ENCODE measurements around the gene APOBEC3G.

Gene APOBEC3G

DNA sequence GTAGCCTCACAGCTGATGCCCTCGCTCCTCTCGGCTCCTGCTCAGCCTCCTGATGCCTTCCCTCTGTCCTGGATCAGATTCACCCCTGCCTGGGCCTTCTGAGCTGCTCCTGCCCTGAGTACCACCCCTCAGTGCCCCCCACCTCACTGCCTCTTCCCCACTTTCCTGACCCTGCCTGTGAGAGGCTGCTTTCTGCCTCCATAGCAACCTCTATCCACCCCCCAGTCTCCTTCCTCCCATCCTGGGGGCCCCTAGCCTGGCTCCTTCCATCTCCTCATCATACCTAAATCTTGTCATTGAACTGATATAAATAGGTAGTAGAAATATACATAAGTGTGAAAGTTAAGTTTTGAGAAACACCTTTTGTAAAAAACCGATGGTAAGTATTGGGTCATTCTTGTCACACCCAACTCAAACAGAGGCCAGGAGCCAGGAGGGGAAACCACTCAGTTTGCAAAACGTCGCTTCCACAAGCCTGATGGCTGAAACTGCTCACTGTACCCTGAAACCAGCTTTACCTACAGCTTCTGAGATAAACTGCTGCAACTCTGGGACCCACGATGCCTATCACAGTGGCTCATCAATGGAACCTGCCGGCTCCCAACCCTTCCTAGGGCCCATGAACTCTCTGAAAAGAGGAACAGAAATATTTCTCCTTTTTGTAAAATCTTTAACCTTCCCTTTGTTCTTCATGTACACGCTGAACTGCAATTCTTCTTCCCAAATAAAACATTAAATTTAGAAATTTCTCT lies 15.2 kb downstream of the APOBEC3G start:
- no peak for DNase-seq

DNA sequence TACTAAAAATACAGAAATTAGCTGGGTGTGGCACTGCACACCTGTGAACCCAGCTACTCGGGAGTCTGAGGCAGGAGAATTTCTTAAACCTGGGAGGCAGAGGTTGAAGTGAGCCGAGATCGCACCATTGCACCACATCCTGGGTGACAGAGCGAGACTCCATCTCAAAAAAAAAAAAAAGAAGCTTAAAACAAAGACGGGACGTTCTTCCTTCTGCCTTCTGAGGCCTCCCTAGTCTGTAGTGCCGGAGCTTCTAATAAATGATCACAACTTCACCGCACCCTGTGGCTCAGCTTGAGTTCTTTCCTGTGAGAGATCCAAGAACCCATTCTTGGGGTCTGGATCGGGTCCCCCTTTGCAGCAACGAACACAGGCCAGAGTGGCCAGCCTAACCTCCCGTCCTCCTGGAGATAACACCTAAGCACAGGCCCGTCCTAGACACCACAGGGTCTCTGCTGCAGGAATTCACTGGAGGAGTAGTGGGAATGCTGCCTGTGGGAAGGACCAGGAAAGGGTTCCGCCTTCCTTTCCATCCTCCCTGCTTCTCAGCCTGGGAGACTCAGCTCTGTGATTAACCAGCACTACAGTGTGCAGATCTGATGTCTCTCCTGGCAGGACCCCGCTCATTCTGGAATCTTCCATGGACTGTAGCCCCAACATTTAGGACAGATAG lies 17.8 kb downstream of the APOBEC3G start:
- DNase-seq, result no peak

DNA sequence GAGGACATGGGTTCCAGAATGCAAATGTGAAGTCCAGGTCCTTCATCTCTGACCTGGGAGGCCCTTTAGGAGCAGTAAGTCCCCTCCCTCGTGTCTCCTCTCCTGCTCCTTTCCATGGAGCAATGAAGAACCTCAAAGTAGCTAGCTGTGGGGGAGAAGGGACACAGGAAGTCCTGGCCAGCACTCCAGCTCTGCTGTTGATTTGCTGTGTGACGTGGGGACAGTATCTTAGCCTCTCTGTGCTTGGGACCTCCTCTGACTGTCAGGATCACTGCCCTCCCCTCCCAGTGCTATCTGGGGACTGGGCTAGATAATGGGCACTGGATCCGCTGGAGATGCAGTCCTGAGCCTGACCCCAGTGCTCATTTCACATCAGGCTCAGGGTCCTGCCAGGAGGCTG lies 18.9 kb downstream of the APOBEC3G start:
- no peak for DNase-seq

DNA sequence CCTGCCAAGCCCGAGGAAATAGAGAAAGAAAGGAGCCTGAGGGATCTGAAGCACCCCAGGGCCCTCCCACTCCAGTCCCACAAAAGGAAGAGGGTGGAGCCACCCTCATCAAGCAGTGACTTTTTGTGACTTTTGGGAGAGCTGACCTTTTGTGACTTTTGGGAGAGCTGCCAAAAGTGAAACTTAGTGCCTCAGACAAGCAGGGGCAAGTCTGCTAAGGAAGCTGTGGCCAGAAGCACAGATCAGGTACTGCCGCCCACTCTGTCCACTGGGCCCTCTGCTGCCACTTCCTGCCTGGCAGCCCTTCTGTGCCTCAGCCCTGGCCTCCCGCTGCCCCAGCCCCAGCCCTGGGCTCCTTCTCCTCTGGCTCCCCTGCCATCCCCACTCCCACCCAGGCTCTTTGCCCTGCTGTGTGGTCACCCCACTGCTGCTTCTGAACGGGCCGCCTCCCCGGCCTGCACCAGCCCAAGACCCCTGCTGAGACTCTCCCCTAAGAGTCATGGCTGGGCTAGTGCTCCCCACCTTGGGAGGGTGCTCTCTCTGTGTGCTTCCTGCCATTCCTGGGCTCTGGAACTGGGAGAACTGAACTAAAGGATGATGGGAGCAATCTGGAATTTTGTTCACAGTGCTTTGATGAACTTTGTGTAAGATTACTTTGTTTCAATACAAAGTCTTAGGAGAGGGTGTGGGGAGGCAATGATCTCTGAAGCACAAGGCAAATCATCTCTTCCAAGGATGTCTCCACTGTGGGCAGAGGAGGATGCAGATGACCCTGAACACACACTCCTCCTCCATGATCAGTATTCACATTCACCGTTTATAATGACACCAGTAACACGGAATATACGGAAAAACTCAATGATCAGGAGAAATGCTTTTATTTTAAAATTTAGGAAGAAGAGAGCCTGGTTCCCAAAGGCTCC lies 20.3 kb downstream of the APOBEC3G start, which contains the start of gene APOBEC3H:
Gene APOBEC3H (plus strand): TSS at position 147 of the 923 bp plus-strand sequence. CDS start 3,035 bp downstream, outside the sequence.
- DNase-seq, result no peak

DNA sequence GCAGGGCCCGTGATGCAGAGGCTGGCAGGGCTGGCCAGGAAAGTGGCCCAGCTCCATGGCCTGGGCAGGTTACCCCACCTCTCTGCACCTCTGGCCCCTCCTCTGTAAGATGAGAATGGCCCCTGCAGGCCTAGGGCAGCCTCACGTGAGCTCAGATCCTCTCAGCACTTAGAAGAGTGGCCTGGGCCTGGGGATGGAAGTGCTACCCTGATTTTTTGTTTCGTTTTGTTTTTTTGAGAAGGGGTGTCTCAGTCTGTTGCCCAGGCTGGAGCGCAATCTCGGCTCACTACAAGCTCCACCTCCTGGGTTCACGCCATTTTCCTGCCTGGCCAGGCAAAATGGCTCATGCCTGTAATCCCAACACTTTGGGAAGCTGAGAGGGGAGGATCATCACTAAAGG lies 21.0 kb downstream of the APOBEC3G start:
- DNase-seq, result no peak

DNA sequence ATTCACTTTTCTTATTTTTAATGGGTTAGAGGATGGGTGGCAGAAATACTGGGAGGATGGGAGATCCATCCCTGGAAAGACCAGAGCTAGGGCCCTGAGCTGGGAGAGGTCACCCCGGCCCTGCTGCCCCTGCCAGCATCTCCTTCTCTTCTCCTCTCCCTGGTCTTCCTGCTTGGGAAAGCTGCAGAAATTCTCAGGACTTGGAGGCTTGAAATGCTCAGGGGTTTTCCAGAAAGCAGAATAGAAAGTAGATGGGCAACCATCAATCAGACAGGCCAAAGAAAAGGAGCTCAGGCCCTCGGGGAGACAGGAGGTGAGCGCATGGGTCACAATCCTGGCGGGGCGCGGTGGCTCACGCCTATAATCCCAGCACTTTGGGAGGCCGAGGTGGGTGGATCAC lies 21.5 kb downstream of the APOBEC3G start:
- no peak for DNase-seq

DNA sequence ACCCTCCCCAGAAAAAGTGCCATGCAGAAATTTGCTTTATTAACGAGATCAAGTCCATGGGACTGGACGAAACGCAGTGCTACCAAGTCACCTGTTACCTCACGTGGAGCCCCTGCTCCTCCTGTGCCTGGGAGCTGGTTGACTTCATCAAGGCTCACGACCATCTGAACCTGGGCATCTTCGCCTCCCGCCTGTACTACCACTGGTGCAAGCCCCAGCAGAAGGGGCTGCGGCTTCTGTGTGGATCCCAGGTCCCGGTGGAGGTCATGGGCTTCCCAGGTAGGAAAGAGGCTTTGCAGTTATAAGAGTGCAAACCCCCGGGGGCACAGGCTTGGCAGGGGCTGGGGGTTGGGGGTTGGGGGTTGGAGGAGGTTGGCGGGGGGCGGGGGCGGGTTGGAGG lies 24.2 kb downstream of the APOBEC3G start:
- no peak for DNase-seq

DNA sequence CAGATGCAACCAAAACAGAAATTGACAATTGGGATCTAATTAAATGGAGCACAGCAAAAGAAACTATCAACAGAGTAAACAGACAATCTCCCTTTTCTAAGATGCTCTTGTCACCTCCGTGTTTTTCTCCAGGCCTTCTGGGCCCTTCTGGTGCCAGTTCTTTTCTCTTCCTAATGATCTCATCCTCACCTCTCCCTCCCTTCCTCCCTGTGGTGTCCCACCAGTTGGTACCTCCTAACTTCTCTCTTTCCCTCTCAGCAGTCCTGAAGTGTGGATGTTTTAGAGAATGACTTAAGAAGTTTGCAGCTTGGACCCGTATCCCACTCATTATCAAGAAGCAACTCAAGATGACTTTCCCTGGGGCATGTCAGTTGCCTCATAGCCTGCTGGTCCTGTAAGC lies 26.4 kb downstream of the APOBEC3G start:
- DNase-seq, result no peak

DNA sequence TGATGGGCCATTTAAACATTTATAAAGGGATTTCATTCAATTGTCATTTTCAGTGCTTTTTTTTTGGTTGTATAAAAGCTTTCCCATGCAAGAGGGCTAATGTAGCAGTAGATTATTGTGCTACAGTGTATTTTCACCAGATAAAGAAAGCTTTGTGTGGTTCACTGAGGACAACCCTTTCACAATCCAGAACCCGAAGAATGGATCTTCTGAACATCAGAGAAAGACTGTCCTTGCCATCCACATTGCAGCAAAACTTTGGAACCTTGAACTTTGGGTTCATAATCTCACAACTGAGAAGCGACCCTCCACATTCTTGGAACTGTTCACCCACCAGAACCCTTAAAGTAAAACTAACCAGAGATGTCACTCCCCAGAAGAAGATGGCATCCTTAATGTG lies 29.3 kb downstream of the APOBEC3G start:
- no peak for DNase-seq

DNA sequence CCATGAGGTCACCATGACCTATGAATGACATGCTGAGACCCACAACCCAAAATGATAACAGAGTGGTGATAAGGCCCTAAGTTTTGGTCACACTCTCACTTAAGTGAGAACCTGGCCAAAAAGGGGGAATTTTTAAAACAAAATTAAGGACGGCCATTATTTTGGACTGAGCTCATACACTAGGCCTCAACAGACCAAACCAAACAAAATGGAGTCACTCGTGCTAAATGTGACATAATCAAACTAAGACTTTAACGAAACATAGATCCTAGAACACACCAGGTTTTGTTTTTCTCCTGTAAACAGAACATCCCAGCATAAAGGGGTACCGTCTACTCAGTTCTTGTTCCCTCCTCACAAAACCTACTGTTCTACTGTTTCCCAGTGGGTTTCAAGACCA lies 31.4 kb downstream of the APOBEC3G start:
- no peak for DNase-seq

DNA sequence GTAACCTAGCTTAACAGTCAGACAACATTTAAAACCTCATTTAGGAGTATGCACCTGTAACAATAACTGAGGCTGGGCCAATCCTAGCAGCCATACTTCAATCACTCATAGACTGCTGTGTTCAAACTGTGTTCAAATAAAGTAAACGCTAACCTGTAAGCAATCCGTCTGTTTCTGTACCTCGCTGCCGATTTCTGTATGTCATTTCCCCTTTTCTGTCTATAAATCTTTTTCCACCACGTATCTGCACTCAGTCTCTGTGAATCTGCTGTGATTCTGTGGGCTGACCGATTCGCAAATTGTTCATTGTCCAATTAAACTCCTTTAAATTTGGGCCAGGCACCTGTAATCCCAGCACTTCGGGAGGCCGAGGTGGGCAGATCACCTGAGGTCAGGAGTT lies 32.3 kb downstream of the APOBEC3G start:
- DNase-seq, result no peak

DNA sequence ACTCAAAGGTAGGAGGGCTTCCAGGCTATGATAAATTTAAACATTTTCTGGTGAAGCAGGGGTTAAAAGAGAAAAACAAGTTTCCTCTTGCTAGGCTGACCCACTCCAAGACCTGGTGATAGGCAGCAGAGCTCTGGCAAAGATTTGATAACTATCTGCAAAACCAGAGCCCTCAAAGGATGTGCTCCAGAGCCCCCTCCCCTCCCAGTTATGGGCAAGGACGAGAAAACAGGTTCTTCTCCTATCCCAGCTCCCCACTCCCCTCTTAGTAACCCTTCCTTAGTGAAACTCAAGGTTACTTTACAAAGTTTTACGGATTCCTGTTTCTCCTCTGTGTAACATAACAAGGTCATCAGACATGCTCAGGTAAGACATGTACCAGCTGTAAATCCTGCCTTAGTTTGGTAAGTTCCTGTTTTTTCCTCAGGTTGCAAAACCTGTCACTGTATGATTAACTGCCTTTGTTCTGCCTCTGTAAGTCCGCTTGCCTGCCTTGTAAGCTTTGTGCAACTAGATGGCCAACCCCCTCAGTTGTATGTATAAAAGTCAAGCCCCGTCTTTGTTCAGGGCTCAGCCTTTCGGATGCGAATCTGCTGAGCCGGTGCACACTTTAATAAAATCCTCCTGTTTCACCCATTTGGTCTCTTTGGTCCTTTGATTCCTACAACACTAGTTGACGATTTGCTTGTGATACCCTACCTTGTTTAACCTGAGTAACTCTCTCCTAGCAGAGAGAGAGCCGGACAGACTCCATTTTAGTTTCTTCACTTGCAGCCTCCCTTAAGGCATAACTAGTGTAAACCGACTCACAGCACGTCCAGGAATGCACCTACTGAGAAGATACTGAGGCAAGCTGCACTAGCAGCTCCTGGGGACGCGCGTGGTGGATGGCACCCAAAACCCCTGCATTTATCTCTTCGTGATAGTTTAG lies 33.8 kb downstream of the APOBEC3G start:
- no peak for DNase-seq

DNA sequence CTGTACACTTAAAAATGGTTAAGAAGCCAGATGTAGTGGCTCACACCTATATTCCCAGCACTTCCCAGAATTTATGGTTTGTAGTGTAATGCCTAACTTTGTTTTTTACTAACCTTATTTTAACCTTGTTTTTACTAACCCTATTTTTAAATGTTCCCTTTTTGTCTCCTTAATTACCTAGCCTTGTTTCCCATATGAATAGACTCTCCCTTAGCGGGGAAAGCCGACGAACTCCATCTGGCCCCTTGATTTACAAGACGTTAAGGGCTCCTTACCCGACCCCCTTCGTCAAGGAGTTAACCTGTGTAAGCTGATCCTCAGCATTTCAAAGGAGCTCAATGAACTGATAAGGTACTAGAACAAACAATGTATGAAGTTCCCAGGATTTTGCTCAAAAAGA lies 37.0 kb downstream of the APOBEC3G start:
- no peak for DNase-seq

DNA sequence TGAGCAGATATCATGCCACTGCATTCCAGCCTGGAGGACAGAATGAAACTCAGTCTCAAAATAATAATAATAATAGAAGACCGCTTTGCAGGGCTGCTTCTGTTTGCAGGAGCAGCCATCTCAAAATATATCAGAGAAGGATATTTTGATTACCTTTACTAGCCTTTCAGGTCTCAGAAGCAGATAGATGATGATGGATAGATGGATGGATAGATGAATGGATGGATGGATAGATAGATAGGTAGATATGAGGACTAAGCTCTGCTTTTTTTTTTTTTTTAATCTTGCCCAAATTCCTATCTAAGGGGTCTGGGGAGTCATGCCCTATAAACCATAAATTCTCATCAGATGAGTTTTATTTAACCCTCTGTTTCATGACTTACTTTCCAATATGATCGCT lies 38.5 kb downstream of the APOBEC3G start:
- no peak for DNase-seq

DNA sequence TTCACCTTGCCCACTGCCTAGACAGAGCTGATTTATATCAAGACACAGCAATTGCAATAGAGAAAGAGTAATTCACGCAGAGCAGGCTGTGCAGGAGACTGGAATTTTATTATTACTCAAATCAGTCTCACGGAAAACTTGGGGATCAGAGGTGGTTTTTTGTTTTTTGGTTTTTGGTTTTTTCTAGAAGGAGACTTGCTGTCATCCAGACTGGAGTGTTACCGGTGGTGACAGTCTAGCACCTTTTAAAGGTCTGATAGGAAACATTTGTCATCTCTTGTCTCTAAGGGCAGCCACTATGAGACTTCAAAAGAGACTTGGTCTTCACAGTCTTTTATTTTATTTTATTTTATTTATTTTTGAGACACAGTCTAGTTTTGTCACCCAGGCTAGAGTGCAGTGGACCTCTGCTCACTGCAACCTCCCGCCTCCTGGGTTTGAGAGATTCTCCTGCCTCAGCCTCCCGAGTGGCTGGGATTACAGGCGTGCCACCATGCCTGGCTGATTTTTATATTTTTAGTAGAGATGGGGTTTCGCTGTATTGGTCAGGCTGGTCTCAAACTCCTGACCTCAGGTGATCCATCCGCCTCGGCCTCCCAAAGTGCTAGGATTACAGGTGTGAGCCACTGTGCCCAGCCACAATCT lies 39.0 kb downstream of the APOBEC3G start:
- no peak for DNase-seq

DNA sequence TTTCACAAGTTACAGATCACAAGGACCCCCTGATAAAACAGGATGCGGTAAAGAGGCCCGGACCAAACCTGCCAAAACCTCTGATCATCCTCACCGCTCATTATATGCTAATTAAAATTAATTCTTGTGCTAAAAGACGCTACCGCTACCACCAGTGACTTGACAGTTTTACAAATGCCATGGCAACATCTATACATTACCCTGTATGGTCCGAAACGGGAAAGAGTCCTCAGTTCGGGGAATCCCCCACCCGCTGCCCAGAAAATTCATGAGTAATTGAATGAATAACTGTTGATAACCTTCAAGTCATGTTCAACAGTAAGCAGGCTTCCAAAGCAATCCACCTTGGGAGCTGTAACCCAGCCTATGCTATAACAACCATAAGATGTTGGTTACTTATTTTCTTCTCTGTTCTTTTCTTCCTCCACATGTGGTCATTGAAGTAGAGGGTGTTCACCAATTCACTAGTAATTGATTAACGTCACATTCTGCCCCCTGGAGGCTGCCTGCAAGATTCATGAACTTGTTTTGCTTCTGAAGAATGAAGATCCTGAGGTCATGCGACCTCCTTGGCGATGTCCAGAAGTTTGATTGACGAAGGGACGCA lies 40.6 kb downstream of the APOBEC3G start:
- no peak for DNase-seq

DNA sequence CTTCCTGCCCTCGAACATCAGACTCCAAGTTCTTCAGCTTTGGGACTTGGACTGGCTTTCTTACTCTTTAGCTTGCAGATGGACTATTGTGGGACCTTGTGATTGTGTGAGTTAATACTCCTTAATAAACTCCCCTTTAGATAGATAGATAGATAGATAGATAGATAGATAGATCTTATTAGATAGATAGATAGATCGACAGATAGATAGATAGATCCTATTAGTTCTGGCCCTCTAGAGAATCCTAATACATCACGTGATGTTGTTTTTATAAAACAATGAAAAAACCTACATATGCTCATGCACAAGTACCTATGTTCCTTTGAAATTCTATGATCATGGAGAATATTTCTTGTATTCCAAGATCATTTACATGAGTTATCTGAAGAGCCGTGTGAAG lies 43.9 kb downstream of the APOBEC3G start:
- no peak for DNase-seq

DNA sequence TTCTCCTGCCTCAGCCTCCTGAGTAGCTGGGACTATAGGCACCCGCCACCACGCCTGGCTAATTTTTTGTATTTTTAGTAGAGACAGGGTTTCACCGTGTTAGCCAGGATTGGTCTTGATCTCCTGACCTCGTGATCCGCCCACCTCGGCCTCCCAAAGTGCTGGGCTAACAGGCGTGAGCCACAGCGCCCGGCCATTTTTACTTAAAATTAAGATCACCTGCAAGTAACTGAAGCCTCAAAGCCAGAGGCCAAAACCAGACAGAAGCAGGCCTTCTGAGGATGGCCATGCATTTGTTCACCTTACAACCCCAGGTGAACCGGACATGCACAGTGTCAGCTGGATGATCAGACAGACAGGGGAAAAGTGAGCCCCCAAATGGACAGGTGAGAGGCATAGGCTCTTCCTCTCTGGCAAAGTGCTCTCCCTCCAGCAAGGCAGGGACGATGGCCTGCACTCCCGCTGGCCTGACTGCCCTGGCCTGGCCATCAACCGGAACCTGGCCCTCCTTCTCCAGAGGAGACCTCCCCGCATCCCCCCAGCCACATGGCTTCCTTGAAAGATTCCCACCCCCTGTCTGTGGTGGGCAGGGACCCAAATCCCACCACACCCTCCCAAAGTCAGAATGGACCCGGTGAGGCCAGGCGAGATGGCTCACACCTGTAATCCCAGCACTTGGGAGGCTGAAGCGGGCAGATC lies 45.8 kb downstream of the APOBEC3G start:
- no peak for DNase-seq

DNA sequence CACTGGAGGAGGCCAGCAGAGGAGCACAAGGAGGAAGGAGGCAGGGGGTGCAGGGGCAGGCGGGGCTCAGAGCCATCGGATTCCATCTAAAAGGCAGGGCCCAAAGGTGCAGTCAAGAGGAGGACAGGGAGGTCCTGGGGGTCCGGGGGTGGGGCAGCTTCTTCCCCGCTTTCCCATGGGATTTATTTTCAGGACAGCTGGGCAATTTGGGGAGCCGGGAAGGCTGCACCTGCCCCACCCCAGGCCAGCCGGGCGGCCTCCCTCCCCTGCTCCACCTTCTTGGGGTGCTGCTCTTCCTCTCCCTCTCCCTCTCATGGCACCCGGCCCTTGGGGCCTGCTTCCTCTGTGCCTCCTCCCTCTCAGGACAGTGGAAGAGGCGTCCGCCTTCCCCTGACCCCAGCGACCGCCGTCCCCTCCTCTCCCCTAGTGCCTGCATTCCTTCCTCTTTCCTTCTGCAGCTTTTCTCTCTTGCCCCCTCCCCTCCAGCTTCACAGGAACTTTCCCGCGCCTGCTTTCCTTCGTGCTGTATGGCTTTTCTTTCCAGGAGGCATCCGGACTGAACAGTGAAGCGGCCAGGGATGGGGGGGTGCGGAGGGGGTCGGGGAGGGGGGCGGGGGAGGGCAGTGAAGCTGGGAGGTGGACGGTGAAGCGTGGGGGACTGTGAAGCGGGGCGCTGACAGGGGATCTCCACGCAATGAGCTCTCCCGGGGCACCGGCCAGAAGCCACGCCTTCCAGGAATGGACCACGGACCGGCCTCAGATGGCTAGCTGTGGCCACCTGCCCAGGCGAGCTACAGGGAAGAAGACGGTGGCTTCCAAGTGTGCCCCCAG lies 46.9 kb downstream of the APOBEC3G start:
- DNase-seq, result no peak

DNA sequence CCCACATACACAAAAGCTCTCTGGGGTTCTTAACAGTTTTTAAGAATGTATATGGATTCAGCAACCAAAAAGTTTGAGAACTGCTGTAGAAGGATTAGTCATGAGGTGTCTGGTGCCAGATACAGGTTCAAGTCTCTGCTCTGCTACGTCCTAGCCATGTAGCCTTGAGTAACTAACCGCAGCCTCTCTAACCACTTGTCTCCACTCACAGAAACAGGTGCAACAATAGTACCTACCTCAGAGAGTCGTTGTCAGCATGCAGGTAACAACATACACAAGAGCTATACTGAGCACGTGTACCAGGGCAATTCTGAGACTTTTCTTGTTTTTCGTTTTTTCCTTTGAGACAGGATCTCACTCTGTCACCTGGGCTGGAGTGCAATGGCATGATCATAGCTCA lies 48.5 kb downstream of the APOBEC3G start:
- DNase-seq, result no peak

Data from right forelimb (tissue), 1 donor.